ENCODE measurements around the gene SRBD1. TPM values are rescaled to one million over a fixed set of nuclear protein-coding genes. Genes with fewer than 3 reads are reported as not detected.

The SRBD1 gene
- total and polyA plus RNA-seq, 2 of the 8 experiments (the other 6 are each of a cell fraction or from before 2014, with no cell fraction given) = 4.6 to 20.0 TPM

- Histone ChIP-seq H4K8ac (ENCODE audit: extremely low read depth, insufficient read depth, low read length) (no peak overlapping the region), H2BK120ac (replicated peaks; ENCODE audit: low read depth, low read length) (no peak overlapping the region), H2BK5ac (ENCODE audit: low read depth, low read length) (no peak overlapping the region), H2AFZ (ENCODE audit: low read length) (no peak overlapping the region), H3K27me3 (replicated peaks in 1 of 4; ENCODE audit: control insufficient read depth in 3 of 4, extremely low read depth in 1 of 4, insufficient read depth in 3 of 4, low read length in 3 of 4) (no peaks in the 10 kb centered on the region), H3K4me1 (replicated peaks in 1 of 4; ENCODE audit: control insufficient read depth in 3 of 4, insufficient read depth in 4 of 4, low read length in 3 of 4) (peaks cover 0 to 7% (median 2%) of the 10 kb centered on the region in 4 experiments; a peak in 1 of 7 replicates), H2BK20ac (ENCODE audit: low read length) (no peak overlapping the region), H3K9me3 (ENCODE audit: insufficient read depth in 2 of 2, low read depth in 1 of 2, low read length in 1 of 2) (no peaks in the 10 kb centered on the region), H3K23me2 (ENCODE audit: low read depth, low read length) (no peaks in the 10 kb centered on the region), H3K4me2 (ENCODE audit: insufficient read depth in 1 of 2, low read depth in 2 of 2, low read length in 2 of 2) (no peak overlapping the region), H3K4ac (replicated peaks; ENCODE audit: insufficient read length, low read depth, low read length) (no peak overlapping the region), H3K23ac (ENCODE audit: insufficient read length) (no peak overlapping the region), H2BK12ac (ENCODE audit: low read depth, low read length) (no peak overlapping the region), H3K4me3 (ENCODE audit: extremely low read depth in 1 of 4, insufficient read depth in 2 of 4, low read depth in 3 of 4, low read length in 4 of 4) (no peak overlapping the region), H2BK15ac (ENCODE audit: low read length) (no peak overlapping the region), H3K79me2 (ENCODE audit: control insufficient read depth in 1 of 2, insufficient read depth in 2 of 2, low read length in 2 of 2) (no peaks in the 10 kb centered on the region), H4K20me1 (replicated peaks in 1 of 2; ENCODE audit: control insufficient read depth in 1 of 2, insufficient read depth in 2 of 2, low read length in 2 of 2) (no peaks in the 10 kb centered on the region), H2AK5ac (ENCODE audit: low read depth, low read length) (no peak overlapping the region), H4K91ac (replicated peaks; ENCODE audit: insufficient read length, low read length) (no peak overlapping the region), H3K27ac (ENCODE audit: low read depth, low read length) (no peak overlapping the region), H3K14ac (ENCODE audit: insufficient read length) (no peak overlapping the region), H3K36me3 (ENCODE audit: control insufficient read depth in 2 of 4, insufficient read depth in 4 of 4, low read length in 3 of 4) (no peaks in the 10 kb centered on the region; a peak in 1 of 8 replicates), H3K56ac (replicated peaks; ENCODE audit: insufficient read length, low read depth, low read length) (no peak overlapping the region), H3K9ac (replicated peaks in 1 of 4; ENCODE audit: extremely low read depth in 1 of 4, low read depth in 3 of 4, low read length in 3 of 4) (no peak overlapping the region), H4K5ac (ENCODE audit: insufficient read length, low read depth, low read length) (no peak overlapping the region), H3K18ac (ENCODE audit: extremely low read depth, low read length) (no peak overlapping the region), H3K79me1 (ENCODE audit: low read depth, low read length) (no peaks in the 10 kb centered on the region)
- 87% methylated on average over 5 of the region's 5 CpGs; no CpG with 5 or more reads in 1 of the 2 experiments for WGBS, 2 experiments (ENCODE audit: extremely low coverage in 1 of 2, insufficient coverage in 1 of 2, insufficient read length in 1 of 2, insufficient replicate concordance in 2 of 2, low coverage in 1 of 2, low lambda C conversion rate in 2 of 2, missing lambda C conversion rate in 1 of 2)
- DNase-seq (ENCODE audit: low read depth in 1 of 2, low spot score in 2 of 2) (no peak), FAIRE-seq (no peak)
- TF ChIP-seq KDM4A (IDR thresholded peaks at IDR 0.05; ENCODE audit: low read depth, low read length, severe bottlenecking) (no peak), EZH2 (IDR thresholded peaks at IDR 0.05; ENCODE audit: low read depth, low read length, severe bottlenecking) (no peak)
- POLR2A ChIA-PET (ENCODE audit: partially characterized antibody) = no interaction called here
- CTCF ChIA-PET (ENCODE audit: partially characterized antibody) = no interaction called here
Measured at GRCh38 chr2:45551862-45552261, 59.2 kb downstream of the SRBD1 start.

Measured in H1 (cell line).